Eye (tissue), 1 donor: ENCODE data around the gene ZNF783.
"Not testable (repeated sequence)": the region's sequence is repeated elsewhere in the genome, so short reads cannot be mapped to it uniquely, and the experiment has no call there.

Experiments used
- DNase-seq: peaks from one replicate; pipeline ENCODE4 v3.0.0-alpha.2; 2015

Gene ZNF783

GRCh38 chr7:149306854-149307253 lies 44.9 kb downstream of the ZNF783 start:
- DNase-seq = no peak

GRCh38 chr7:149307775-149308501 lies 45.9 kb downstream of the ZNF783 start:
- no peak for DNase-seq

GRCh38 chr7:149310113-149310836 lies 48.3 kb downstream of the ZNF783 start:
- peak; percentile 45 for DNase-seq

GRCh38 chr7:149310990-149311573 lies 49.1 kb downstream of the ZNF783 start:
- no peak for DNase-seq

- DNase-seq = no peak
Measured at GRCh38 chr7:149313981-149314380, 52.0 kb downstream of the ZNF783 start.

GRCh38 chr7:149316606-149317005 lies 54.6 kb downstream of the ZNF783 start:
- no peak for DNase-seq

GRCh38 chr7:149317496-149317895 lies 55.5 kb downstream of the ZNF783 start:
- DNase-seq = no peak

GRCh38 chr7:149317986-149318672 lies 56.1 kb downstream of the ZNF783 start:
- no peak for DNase-seq

- no peak for DNase-seq
Measured at GRCh38 chr7:149319376-149319775, 57.4 kb downstream of the ZNF783 start.

- DNase-seq = no peak
Measured at GRCh38 chr7:149320313-149321124, 58.5 kb downstream of the ZNF783 start.

GRCh38 chr7:149321125-149321905 lies 59.3 kb downstream of the ZNF783 start:
- DNase-seq = not testable (repeated sequence)

GRCh38 chr7:149321978-149322541 lies 60.1 kb downstream of the ZNF783 start:
- DNase-seq = no peak

GRCh38 chr7:149322737-149323136 lies 60.7 kb downstream of the ZNF783 start:
- DNase-seq = no peak

GRCh38 chr7:149325248-149325647 lies 63.3 kb downstream of the ZNF783 start:
- DNase-seq = no peak

- no peak for DNase-seq
Measured at GRCh38 chr7:149329265-149329664, 67.3 kb downstream of the ZNF783 start.

GRCh38 chr7:149329766-149330334 lies 67.9 kb downstream of the ZNF783 start:
- DNase-seq = no peak

- no peak for DNase-seq
Measured at GRCh38 chr7:149330914-149331567, 69.0 kb downstream of the ZNF783 start.

- not testable (repeated sequence) for DNase-seq
Measured at GRCh38 chr7:149332602-149333320, 70.8 kb downstream of the ZNF783 start.

- DNase-seq = no peak
Measured at GRCh38 chr7:149333321-149333717, 71.3 kb downstream of the ZNF783 start.

- no peak for DNase-seq
Measured at GRCh38 chr7:149334219-149334618, 72.2 kb downstream of the ZNF783 start.
